Measurements from ENCODE around the gene KL. TPM values are rescaled to one million over a fixed set of nuclear protein-coding genes. Genes with fewer than 3 reads are reported as not detected.

Gene KL
- total RNA-seq, result under 0.01 TPM in 2 replicates

DNA sequence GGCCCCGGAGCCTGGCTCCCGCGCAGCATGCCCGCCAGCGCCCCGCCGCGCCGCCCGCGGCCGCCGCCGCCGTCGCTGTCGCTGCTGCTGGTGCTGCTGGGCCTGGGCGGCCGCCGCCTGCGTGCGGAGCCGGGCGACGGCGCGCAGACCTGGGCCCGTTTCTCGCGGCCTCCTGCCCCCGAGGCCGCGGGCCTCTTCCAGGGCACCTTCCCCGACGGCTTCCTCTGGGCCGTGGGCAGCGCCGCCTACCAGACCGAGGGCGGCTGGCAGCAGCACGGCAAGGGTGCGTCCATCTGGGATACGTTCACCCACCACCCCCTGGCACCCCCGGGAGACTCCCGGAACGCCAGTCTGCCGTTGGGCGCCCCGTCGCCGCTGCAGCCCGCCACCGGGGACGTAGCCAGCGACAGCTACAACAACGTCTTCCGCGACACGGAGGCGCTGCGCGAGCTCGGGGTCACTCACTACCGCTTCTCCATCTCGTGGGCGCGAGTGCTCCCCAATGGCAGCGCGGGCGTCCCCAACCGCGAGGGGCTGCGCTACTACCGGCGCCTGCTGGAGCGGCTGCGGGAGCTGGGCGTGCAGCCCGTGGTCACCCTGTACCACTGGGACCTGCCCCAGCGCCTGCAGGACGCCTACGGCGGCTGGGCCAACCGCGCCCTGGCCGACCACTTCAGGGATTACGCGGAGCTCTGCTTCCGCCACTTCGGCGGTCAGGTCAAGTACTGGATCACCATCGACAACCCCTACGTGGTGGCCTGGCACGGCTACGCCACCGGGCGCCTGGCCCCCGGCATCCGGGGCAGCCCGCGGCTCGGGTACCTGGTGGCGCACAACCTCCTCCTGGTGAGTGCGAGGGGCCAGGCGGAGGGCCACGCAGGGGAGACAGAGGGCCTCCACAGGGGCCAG lies at the start of gene KL:
KL (plus strand) TSS at position 10 of the 909 bp plus-strand sequence; CDS start at position 28, 18 bp downstream.

